GM04504 (cell line): ENCODE data around the gene TAF1B.
"Not testable (repeated sequence)": the region's sequence is repeated elsewhere in the genome, so short reads cannot be mapped to it uniquely, and the experiment has no call there.

ENCODE experiments used
- DNase-seq: peaks from one replicate; pipeline ENCODE4 v3.0.0-alpha.2; 2012; ENCODE audit warnings: low read depth

TAF1B gene

DNA sequence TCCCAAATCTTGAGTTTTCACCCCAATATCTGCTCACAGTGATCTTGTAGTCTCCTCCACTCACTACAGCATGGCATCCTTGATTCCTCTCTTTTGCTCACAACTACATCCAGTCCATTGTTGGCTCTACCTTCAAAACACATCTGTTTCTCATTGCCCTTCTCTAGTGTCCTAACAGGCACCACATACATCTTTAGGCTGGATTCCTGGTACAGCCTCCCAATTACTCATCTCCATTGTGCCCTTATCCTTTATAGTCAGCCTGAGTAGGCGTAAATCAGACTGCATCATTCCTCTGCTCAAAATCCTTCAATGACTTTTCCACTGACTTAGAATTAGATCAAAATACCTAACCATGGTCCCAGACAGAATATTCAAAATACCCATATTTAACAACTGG, 10.7 kb upstream of the TAF1B start:
- DNase-seq = peak; percentile 76

DNA sequence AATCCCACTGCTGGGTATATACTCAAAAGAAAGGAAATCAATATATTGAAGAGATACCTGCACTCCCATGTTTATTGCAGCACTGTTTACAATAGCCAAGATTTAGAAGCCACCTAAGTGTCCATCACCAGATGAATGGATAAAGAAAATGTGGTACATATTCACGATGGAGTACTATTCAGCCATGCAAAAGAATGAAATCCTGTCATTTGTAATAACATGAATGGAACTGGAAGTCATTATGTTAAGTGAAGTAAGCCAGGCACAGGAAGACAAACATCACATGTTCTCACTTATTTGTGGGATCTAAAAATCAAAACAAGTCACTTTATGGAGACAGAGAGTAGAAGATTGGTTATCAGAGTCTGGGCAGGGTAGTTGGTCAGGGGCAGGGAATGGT, 8.2 kb upstream of the TAF1B start:
- DNase-seq = not testable (repeated sequence)

DNA sequence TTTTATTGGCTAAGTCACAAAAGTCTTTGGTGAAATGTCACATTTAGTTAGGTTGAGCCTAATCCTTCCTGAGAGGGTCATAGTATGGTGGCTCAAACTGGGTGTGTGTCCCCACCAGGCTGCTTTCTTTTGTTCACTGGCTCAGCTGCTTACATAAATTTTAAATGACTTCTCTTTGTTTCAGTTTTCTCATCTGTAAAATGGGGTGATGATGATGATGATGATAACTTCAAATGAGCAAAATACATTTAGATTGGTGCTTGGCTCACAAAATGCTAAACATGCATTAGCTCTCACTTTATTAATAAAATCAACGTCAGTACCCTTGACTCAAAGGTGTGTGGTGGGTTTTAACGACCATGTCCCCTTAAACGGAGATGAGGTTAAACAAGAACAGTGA, 7.2 kb upstream of the TAF1B start:
- no peak for DNase-seq

DNA sequence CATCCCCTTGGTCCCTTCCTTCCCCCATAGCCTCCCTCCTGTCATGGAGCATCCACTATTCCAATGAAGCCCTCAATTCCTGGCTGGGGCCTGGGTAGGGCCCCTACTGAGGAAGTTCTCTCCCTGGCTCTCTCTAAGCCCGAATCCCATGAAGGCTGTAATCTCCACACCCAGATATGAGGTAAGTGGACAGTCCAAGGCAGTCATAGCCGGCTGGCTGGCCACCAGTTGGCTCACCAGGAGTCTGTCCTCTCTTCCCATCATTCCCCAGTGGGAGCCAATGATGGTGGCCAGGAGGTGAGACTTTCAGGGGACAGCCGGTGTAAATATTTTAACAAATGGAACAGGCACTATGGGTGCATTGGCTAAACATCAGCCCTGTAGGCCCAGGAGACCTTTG, 6.8 kb upstream of the TAF1B start:
- DNase-seq = no peak

DNA sequence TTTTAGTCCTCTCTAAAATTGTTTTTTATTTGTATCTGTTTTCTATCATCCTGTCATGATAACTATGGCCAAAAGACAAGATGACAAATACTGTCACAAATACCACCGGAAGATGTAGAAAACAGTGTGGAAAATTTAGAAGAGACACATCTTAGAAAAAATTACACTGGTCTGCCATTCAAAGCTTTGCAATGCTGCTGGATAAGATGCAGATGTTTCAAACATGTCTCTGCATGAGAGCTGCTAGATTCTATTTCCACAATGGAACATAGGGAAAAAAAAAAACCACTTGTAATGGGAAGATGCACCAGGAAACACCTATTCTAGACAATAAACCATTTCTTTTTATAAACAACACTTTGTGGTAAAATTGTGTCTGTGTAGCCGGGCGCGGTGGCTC, 5.8 kb upstream of the TAF1B start:
- DNase-seq = no peak

- no peak for DNase-seq
Observed at GRCh38 chr2:9838391-9838790, 4.9 kb upstream of the TAF1B start.

GRCh38 chr2:9842487-9843228, 616 bp upstream of the TAF1B start:
- no peak for DNase-seq

DNA sequence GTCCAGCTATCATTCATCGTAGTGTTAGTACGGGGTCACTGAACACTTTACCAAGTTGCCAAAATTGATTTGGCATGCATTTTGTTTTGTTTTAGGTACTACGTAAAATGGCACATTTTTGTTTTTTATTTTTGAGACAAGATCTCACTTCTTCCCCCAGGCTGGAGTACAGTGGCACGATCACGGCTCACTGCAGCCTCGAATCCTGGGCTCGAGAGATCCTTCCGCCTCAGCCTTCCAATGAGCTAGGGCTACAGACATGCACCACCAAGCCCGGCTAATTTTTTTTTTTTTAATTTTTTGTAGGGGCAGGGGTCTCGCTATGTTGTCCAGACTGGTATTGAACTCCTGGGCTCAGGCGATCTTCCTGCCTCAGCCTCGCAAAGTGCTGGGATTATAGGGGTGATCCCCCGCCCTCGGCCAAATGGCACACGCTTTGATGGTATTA, 786 bp downstream of the TAF1B start:
- no peak for DNase-seq

DNA sequence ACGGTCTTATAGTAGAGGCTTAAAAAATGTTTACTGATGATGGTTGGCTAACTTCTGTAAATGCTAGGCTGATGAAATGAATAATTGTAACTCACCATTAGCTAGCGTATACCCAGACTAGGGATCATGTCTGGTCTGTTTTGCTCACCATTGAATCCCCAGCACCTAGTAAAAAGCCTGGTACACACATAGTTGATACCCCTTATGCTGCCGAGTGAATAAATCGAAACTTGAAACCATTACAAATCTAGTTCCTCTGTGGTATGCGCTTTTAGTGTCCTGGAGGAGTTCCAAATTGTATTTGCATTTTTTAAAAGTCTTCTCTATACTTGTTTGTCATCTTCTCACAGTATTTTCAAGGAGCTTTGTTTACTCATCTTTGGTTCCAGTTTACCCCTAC, 1.3 kb downstream of the TAF1B start:
- no peak for DNase-seq

DNA sequence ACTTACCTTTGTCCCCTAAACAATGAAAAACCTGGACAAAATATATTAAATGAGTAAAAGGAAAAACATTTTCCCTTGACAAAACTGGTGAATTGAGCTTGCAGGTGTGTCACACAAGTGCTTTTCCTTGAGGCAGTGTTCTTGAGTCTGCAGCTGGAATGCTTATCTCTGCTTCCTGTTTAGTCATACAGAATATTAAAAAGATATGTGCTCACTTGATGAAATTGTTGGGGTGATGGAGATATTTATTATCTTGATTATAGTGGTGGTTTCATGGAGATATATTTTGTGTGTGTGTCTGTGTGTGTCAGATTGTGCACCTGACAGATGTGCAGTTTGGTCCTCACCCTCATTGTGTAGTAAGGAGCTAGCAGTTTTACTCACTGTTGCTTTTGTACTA, 3.3 kb downstream of the TAF1B start:
- DNase-seq = no peak

DNA sequence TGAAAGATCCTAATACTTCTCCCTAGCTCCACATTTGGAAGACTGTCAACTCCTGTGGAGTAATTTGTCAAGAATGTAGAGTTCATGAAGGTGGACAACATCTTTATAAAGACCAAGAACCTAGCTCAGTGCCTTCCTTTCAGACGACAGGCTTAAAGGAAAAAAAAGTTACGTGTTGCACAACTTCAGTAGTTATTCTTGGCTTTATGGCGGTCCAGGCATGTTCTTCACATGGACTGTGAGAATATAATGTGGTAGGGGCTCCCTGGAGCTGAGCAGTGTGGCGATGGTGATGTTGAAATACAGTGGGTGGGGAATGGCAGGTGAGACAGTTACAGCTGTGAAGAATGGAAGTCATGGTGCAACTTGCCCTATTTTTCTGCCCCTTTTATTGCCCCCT, 3.9 kb downstream of the TAF1B start:
- DNase-seq = no peak

DNA sequence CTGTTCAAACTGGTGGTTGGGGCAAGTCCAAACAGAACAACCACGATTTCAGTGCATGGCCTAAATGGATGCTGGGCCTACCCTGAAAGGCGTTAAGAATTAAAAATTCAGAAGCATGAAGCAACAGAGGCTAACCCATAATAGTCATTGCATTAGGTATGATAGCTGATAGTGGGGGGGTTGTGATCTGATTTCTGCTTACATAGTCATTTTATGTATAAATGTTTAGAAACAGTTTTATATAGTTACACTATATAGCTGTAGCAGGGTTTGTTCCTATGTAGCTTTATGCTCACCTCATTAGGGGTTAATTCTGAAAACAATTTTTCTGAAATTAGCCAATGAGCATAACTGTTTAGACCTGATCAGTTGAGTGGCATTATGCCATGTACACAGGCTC, 9.6 kb downstream of the TAF1B start:
- no peak for DNase-seq

GRCh38 chr2:9857814-9858729, 14.8 kb downstream of the TAF1B start:
- no peak for DNase-seq

DNA sequence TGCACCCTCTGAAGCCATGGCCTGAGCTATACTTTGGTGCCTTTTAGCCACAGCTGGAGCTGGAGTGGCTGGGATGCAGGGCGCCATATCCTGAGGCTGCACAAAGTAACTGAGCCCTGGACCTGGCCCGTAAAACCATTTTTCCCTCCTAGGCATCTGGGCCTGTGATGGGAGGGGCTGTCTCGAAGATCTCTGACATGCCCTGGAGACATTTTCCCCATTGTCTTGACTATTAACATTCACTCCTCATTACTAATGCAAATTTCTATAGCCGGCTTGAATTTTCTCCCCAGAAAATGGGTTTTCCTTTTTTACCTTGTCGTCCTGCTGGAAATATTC, 15.4 kb downstream of the TAF1B start:
- no peak for DNase-seq

GRCh38 chr2:9860922-9861580, 17.8 kb downstream of the TAF1B start:
- not testable (repeated sequence) for DNase-seq

GRCh38 chr2:9867881-9868280, 24.6 kb downstream of the TAF1B start:
- no peak for DNase-seq

- DNase-seq = no peak
Observed at GRCh38 chr2:9873337-9873736, 30.1 kb downstream of the TAF1B start.

GRCh38 chr2:9877026-9877425, 33.8 kb downstream of the TAF1B start:
- DNase-seq = no peak

DNA sequence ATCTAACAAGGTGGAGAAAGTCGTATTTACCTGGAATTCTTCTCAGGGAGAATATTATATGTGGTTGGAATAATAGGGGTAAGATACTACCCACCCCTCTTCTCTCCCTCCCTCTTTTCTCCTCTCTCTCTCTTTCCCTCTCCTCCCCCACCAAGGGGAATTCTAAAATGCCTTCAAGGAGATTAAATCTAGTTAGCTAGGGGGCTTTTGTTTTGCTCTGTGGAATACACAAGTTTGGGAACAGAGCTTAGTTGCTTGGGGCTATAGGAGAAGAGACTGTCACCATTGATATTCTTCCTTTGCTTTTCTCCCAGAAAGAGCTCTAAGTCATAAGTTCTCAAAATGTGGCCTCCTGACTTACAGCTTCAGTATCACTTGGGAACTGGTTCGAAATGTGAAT, 34.5 kb downstream of the TAF1B start:
- DNase-seq = no peak

GRCh38 chr2:9879455-9880194, 36.4 kb downstream of the TAF1B start:
- DNase-seq = no peak

DNA sequence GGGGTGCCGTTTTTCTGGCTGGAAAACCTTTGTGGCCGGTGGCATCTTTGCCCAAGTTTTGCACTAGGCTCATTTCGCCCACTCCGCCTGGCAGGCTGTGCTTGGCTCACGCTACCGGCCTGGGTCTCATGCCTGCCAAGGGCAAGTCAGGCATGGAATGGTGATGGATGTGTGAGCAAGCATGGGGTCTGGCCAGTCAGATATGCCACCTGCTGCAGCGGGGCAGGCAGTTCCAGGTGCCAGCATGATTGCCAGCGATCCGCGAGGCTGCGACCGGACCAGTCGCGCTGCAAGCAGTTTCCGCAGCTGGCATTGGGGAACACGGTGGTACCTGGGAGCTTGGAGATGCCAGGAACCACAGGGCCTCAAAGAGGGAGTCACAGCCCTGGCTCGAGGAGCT, 40.6 kb downstream of the TAF1B start:
- no peak for DNase-seq

GRCh38 chr2:9884436-9884835, 41.2 kb downstream of the TAF1B start:
- no peak for DNase-seq
